Neural cell (in vitro differentiated cells): ENCODE measurements around the gene INPP5A. TPM values are rescaled to one million over a fixed set of nuclear protein-coding genes. Genes with fewer than 3 reads are reported as not detected.
"Not testable (repeated sequence)": the region's sequence is repeated elsewhere in the genome, so short reads cannot be mapped to it uniquely, and the experiment has no call there.

Source experiments
- H2AFZ ChIP-seq: fragments of 200-600, 300-800 bp; sonication (generic), shearing (Covaris generic); 2 replicates; pipeline ENCODE4 v1.6.0; 2014; ENCODE audit warnings: low read depth, mild to moderate bottlenecking, antibody characterized with exemption, low read length, moderate library complexity
- H3F3A ChIP-seq: fragments of 200-600 bp; shearing (Covaris generic); 2 replicates; pipeline ENCODE4 v1.6.1; 2016; ENCODE audit warnings: mild to moderate bottlenecking, moderate library complexity, mixed read lengths, antibody characterized with exemption, low read length; ENCODE audit not compliant: insufficient read depth, poor library complexity, severe bottlenecking
- H3K27ac ChIP-seq: fragments of 200-600, 300-800 bp; sonication (generic), shearing (Covaris generic); 2 replicates; pipeline ENCODE4 v1.5.1; 2014; ENCODE audit warnings: mild to moderate bottlenecking, low read length, moderate library complexity
- H3K27me3 ChIP-seq: fragments of 300-800, 200-600 bp; sonication (generic), shearing (Covaris generic); 2 replicates; pipeline ENCODE4 v1.6.0; 2014; ENCODE audit warnings: mild to moderate bottlenecking, low read depth, low read length, moderate library complexity; ENCODE audit not compliant: insufficient read depth
- H3K36me3 ChIP-seq: fragments of 300-800, 200-600 bp; sonication (generic), shearing (Covaris generic); 2 replicates; pipeline ENCODE4 v1.5.1; 2014; ENCODE audit warnings: mild to moderate bottlenecking, antibody characterized with exemption, low read length, moderate library complexity; ENCODE audit not compliant: insufficient read depth
- H3K4me2 ChIP-seq: fragments of 300-800, 200-600 bp; sonication (generic), shearing (Covaris generic); 2 replicates; pipeline ENCODE4 v1.6.0; 2014; ENCODE audit warnings: mild to moderate bottlenecking, low read length
- H3K4me3 ChIP-seq: fragments of 300-800, 200-600 bp; sonication (generic), shearing (Covaris generic); 2 replicates; pipeline ENCODE4 v1.5.1; 2014; ENCODE audit warnings: mild to moderate bottlenecking, low read length, moderate library complexity
- H3K79me2 ChIP-seq: fragments of 200-600 bp; shearing (Covaris generic); replicated peaks from 2 replicates; pipeline ENCODE4 v1.6.0; 2014; ENCODE audit warnings: mild to moderate bottlenecking, low read length, moderate library complexity; ENCODE audit not compliant: insufficient read depth
- H3K9ac ChIP-seq: fragments of 300-800, 200-600 bp; sonication (generic), shearing (Covaris generic); 2 replicates; pipeline ENCODE4 v1.6.1; 2016; ENCODE audit warnings: mild to moderate bottlenecking, low read length, mixed read lengths
- H3K9me2 ChIP-seq: fragments of 200-600 bp; shearing (Covaris generic); 2 replicates; pipeline ENCODE4 v1.6.1; 2016; ENCODE audit warnings: mild to moderate bottlenecking, low read length, mixed read lengths; ENCODE audit not compliant: insufficient read depth
- H3K9me3 ChIP-seq: fragments of 200-600, 300-800 bp; sonication (generic), shearing (Covaris generic); 2 replicates; pipeline ENCODE4 v1.6.1; 2016; ENCODE audit warnings: mild to moderate bottlenecking, mixed run types, low read length, moderate library complexity, mixed read lengths
- H4K20me1 ChIP-seq: fragments of 200-600 bp; shearing (Covaris generic); 2 replicates; pipeline ENCODE4 v1.6.1; 2016; ENCODE audit warnings: mild to moderate bottlenecking, mixed run types; ENCODE audit not compliant: insufficient read depth
- CTCF ChIP-seq: fragments of 450-650 bp; IDR thresholded peaks from 2 replicates; pipeline ENCODE4 v1.5.1; 2014; ENCODE audit warnings: antibody characterized with exemption, mild to moderate bottlenecking, moderate library complexity; ENCODE audit not compliant: poor library complexity, severe bottlenecking
- EP300 ChIP-seq: fragments of 450-650 bp; conservative IDR thresholded peaks from 2 replicates; pipeline ENCODE4 v1.6.1; 2014; ENCODE audit warnings: antibody characterized with exemption, mild to moderate bottlenecking, moderate library complexity; ENCODE audit not compliant: poor library complexity, severe bottlenecking
- EZH2 ChIP-seq: fragments of 200-600, 300-800 bp; shearing (Covaris generic), sonication (generic); IDR thresholded peaks from 2 replicates; pipeline ENCODE4 v1.6.1; 2014; ENCODE audit warnings: antibody characterized with exemption, low read length, borderline replicate concordance, mild to moderate bottlenecking; ENCODE audit not compliant: insufficient read depth, poor library complexity, severe bottlenecking
- MXI1 ChIP-seq: fragments of 450-650 bp; conservative IDR thresholded peaks from 2 replicates; pipeline ENCODE4 v1.6.1; 2014; ENCODE audit warnings: antibody characterized with exemption, mild to moderate bottlenecking; ENCODE audit not compliant: poor library complexity, severe bottlenecking
- POLR2AphosphoS5 ChIP-seq: IDR thresholded peaks from 2 replicates; pipeline ENCODE4 v1.6.1; 2012
- RAD21 ChIP-seq: fragments of 450-650 bp; conservative IDR thresholded peaks from 2 replicates; pipeline ENCODE4 v1.6.1; 2014; ENCODE audit warnings: antibody characterized with exemption, mild to moderate bottlenecking, moderate library complexity
- REST ChIP-seq: IDR thresholded peaks from 2 replicates; pipeline ENCODE4 v1.6.1; 2012; ENCODE audit warnings: borderline replicate concordance
- SMC3 ChIP-seq: fragments of 450-650 bp; conservative IDR thresholded peaks from 2 replicates; pipeline ENCODE4 v1.6.1; 2014; ENCODE audit warnings: antibody characterized with exemption, mild to moderate bottlenecking, moderate library complexity; ENCODE audit not compliant: poor library complexity
- TAF1 ChIP-seq: IDR thresholded peaks from 2 replicates; pipeline ENCODE4 v1.6.1; 2012; ENCODE audit warnings: low read depth
- polyA plus RNA-seq: library from polyadenylated mRNA; depleted of rRNA; stranded (reverse); fragments of >200 nt; gene quantifications from 2 replicates; pipeline ENCODE4 v1.2.3, GENCODE V29; 2014

The INPP5A gene
- polyA plus RNA-seq, 1 donor from 2014 or later, result 48.8 TPM

GRCh38 chr10:132489704-132490534 lies 47.7 kb upstream of the INPP5A start:
- Histone ChIP-seq H3K9me2 (no peaks in the 10 kb centered on the region), H4K20me1 (no peaks in the 10 kb centered on the region), H3K4me3 (no peak overlapping the region), H3K36me3 (no peaks in the 10 kb centered on the region), H3K9ac (no peak overlapping the region), H3K9me3 (no peaks in the 10 kb centered on the region), H3K27ac (no peak overlapping the region), H3F3A (no peaks in the 10 kb centered on the region), H3K4me2 (no peak overlapping the region), H3K79me2 (no peaks in the 10 kb centered on the region), H2AFZ (no peak overlapping the region), H3K27me3 (no peaks in the 10 kb centered on the region)
- TF ChIP-seq MXI1 (no peak), EZH2 (no peak), RAD21 (no peak), CTCF (no peak), REST (no peak), EP300 (no peak), SMC3 (no peak), POLR2AphosphoS5 (no peak), TAF1 (no peak)

- not testable (repeated sequence) for H3K27me3 ChIP-seq, H3F3A ChIP-seq, H3K9ac ChIP-seq, H4K20me1 ChIP-seq, H3K79me2 ChIP-seq, H3K36me3 ChIP-seq, H3K27ac ChIP-seq, H2AFZ ChIP-seq, H3K9me2 ChIP-seq, H3K9me3 ChIP-seq, H3K4me2 ChIP-seq, H3K4me3 ChIP-seq
Observed at GRCh38 chr10:132491534-132491933, 46.1 kb upstream of the INPP5A start.
